Central memory CD8-positive, alpha-beta T cell (primary cell): ENCODE data around the gene HSPB6.

Experiments
- ATAC-seq: fragments of 150-1000 bp; cut with Tn5 transposase; replicated peaks from 2 replicates; pipeline ENCODE4 v1.10.0; 2022; ENCODE audit warnings: mild to moderate bottlenecking, moderate FRiP score, moderate number of reproducible peaks; ENCODE audit not compliant: poor library complexity, severe bottlenecking; ENCODE audit errors: extremely low read depth
- DNase-seq, 2 donors: peaks; one replicate each; pipeline ENCODE4 v3.0.0; 2021; ENCODE audit warnings: low spot score in 2 of 2
- H3K27ac Mint-ChIP-seq: one replicate; pipeline ENCODE4 v1.8.0; 2022; ENCODE audit warnings: low read depth, mild to moderate bottlenecking, moderate library complexity, mixed read lengths
- H3K27me3 Mint-ChIP-seq: one replicate; pipeline ENCODE4 v1.8.0; 2022; ENCODE audit warnings: mixed read lengths
- H3K36me3 Mint-ChIP-seq: one replicate; pipeline ENCODE4 v1.8.0; 2022; ENCODE audit warnings: mild to moderate bottlenecking, moderate library complexity, mixed read lengths; ENCODE audit not compliant: insufficient read depth
- H3K4me1 Mint-ChIP-seq: one replicate; pipeline ENCODE4 v1.8.0; 2022; ENCODE audit warnings: mixed read lengths
- H3K4me3 Mint-ChIP-seq: one replicate; pipeline ENCODE4 v1.8.0; 2022; ENCODE audit warnings: mild to moderate bottlenecking, moderate library complexity, mixed read lengths
- H3K9me3 Mint-ChIP-seq: one replicate; pipeline ENCODE4 v1.8.0; 2022; ENCODE audit warnings: mixed read lengths

Gene HSPB6

DNA sequence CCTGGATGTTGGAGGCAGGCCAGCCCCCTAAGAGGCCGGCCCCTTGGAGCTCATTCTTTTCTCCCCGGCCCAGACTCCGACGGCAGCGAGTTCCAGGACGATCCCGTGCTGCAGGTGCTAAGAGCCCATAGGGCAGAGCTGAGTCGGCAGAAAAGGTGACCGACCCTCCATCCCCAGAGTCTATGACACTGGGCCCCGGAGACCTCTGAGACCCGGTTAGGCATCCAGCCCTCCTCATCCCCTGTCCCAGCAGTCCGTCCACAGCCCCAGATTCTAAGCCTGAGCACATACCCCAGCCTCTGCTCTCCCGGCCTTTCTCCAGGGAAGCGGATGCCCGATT, 11.2 kb upstream of the HSPB6 start:
- Mint-ChIP-seq H3K4me1 (no peaks in the 10 kb centered on the region), H3K9me3 (no peaks in the 10 kb centered on the region), H3K27ac (no peak overlapping the region), H3K36me3 (peaks cover 13% of the 10 kb centered on the region), H3K4me3 (no peak overlapping the region), H3K27me3 (no peaks in the 10 kb centered on the region)
- DNase-seq, result no peak
- ATAC-seq, result no peak

DNA sequence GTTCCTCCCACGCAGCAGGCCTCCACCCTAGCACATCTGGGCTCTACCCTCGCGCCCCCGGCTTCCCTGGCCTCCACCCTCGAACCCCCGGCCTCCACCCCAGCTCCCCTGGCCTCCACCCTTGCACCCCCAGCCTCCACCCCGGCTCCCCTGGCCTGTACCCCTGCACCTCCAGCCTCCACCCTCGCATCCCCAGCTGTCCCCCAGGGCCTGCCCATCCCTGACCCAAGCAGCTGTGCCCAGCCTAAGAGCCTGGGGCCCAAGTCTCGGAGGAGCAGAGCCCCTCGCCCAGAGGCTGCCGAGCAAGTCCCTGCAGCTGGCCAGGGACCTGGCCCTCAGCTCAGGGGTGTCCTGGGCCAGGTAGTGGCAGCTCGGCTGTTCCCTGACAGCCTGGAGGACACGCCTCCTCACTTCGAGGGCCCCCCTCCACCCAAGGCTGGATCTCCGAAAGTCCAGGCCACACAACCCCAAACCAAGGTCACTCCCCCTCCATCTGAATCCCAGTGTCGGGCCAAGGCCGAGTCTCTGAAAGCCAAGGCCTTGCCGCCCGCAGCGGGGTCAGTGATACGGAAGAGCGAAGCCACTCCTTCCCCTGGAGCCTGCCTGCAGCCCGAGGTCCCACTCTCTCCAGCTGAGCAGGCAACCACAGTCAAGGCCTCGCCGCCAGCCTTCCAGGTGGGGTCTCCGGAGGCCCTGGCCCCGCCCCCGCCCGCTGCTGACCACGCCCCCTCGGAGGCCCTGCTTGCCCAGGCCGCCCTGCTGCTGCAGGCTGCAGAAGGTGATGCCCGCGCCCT, 10.7 kb upstream of the HSPB6 start:
- Mint-ChIP-seq H3K4me3 (no peak overlapping the region), H3K9me3 (no peaks in the 10 kb centered on the region), H3K36me3 (peaks cover 16% of the 10 kb centered on the region), H3K27ac (no peak overlapping the region), H3K27me3 (no peaks in the 10 kb centered on the region), H3K4me1 (no peaks in the 10 kb centered on the region)
- DNase-seq, result no peak
- no peak for ATAC-seq

- Mint-ChIP-seq H3K27ac (no peak overlapping the region), H3K36me3 (peaks cover 19% of the 10 kb centered on the region), H3K9me3 (no peaks in the 10 kb centered on the region), H3K4me1 (no peaks in the 10 kb centered on the region), H3K27me3 (no peaks in the 10 kb centered on the region), H3K4me3 (no peak overlapping the region)
- no peak for ATAC-seq
- DNase-seq, result no peak
Observed at GRCh38 chr19:35766571-35767104, 9.8 kb upstream of the HSPB6 start.

- H3K4me1 Mint-ChIP-seq, result peaks cover 1% of the 10 kb centered on the region
- DNase-seq (no peak), ATAC-seq (no peak)
- H3K27me3 Mint-ChIP-seq, result no peaks in the 10 kb centered on the region
- H3K4me3 Mint-ChIP-seq, result no peak overlapping the region
- H3K9me3 Mint-ChIP-seq, result no peaks in the 10 kb centered on the region
- no peak overlapping the region for H3K27ac Mint-ChIP-seq
- H3K36me3 Mint-ChIP-seq, result peaks cover 19% of the 10 kb centered on the region
Observed at GRCh38 chr19:35764432-35765315, 7.8 kb upstream of the HSPB6 start.

DNA sequence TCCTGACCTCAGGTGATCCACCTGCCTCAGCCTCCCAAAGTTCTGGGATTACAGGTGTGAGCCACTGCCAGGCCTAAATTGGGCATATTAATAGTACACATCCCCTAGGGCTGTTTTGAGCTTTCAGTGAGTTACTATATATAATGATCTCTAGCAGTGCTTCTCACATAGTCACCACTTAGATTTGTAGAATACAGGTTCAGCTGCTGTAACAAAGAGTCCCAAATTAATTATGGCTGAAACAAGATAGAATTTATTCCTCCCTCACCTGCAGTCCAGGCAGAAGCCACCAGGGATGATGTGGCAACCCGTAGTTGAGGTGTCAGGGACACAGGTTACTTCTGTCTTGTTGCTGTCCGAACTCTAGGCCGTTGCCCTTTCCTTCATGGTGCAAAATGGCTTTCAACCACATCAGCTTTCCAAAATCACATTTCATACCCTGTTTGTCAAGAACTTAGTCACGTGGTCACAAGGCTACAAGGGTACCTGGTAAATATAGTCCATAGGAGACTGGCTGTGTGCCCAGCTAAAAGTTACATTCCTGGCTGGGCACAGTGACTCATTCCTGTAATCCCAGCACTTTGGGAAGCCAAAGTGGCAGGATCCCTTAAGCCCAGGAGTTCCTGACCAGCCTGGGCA, 4.0 kb upstream of the HSPB6 start:
- no peaks in the 10 kb centered on the region for H3K27me3 Mint-ChIP-seq

DNA sequence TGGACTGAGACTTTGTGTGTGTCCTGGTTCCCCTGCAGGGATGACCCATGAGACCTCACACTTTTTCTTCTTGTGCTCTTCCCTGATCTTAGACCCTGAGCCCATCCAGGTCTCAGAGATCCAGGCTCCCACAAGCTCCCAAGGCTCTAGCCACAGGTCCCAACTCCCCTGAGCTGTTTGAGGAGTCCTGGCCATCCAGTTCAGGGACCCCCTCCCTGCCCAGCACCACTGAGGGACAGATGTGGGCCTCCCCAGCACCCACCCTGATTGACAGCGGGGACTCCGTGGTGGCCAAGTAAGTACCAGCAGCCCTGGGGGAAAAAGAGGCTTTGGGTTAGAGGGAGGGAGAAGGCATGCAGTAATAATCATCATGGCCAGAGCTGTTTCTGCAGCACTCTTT, 2.9 kb upstream of the HSPB6 start:
- Mint-ChIP-seq H3K36me3 (peaks cover 19% of the 10 kb centered on the region), H3K9me3 (no peaks in the 10 kb centered on the region), H3K27me3 (no peaks in the 10 kb centered on the region), H3K4me3 (peak overlapping the region; percentile 93), H3K4me1 (peaks cover 14% of the 10 kb centered on the region), H3K27ac (no peak overlapping the region)
- no peak for ATAC-seq
- DNase-seq, result no peak

More for the DNA sequence above, 4.0 kb upstream of the HSPB6 start:
- DNase-seq (no peak), ATAC-seq (no peak)
- no peaks in the 10 kb centered on the region for H3K9me3 Mint-ChIP-seq
- no peak overlapping the region for H3K27ac Mint-ChIP-seq
- no peak overlapping the region for H3K4me3 Mint-ChIP-seq
- peaks cover 14% of the 10 kb centered on the region for H3K4me1 Mint-ChIP-seq
- peaks cover 21% of the 10 kb centered on the region for H3K36me3 Mint-ChIP-seq

GRCh38 chr19:35757749-35758608, 1.1 kb upstream of the HSPB6 start, which contains the start of gene PROSER3:
Gene PROSER3 (plus strand): TSS chr19:35758176. CDS start chr19:35758216, 40 bp downstream.
- Mint-ChIP-seq H3K27ac (peak within 1 kb of the TSS; percentile 94), H3K9me3 (no peaks in the 10 kb centered on the region), H3K36me3 (peaks cover 13% of the 10 kb centered on the region), H3K27me3 (no peaks in the 10 kb centered on the region), H3K4me1 (peaks cover 14% of the 10 kb centered on the region), H3K4me3 (peak within 1 kb of the TSS; percentile 93)
- peak; percentile 96 to 99 for DNase-seq
- peak; percentile 99 for ATAC-seq

DNA sequence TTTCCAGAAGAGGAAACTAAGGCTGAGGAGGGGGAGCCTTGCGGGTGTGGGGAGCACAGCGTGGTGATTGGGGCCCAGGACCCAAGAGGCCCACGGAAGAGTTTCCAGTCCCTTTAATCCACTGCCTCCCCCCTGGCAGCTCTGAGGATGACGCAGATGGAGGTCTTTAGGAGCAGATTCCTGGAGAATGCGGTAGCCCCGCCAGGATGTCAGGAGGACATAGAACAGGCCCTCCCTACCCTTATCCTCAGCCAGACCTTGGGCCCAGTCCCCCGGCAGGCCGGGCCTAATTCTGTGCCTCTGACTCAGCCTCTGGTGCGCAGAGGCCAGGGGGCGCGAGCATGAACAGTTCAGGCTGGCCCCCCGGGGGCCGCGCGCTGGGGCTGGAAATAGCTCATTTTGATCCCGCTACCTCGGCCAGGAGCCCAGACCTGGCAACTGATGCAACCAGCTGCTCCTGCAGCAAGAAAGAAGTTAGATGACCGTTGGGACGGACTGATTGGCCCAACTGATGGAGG, 461 bp upstream of the HSPB6 start:
- no peaks in the 10 kb centered on the region for H3K9me3 Mint-ChIP-seq
- peaks cover 13% of the 10 kb centered on the region for H3K36me3 Mint-ChIP-seq
- no peaks in the 10 kb centered on the region for H3K27me3 Mint-ChIP-seq
- DNase-seq (no peak), ATAC-seq (no peak)
- H3K27ac Mint-ChIP-seq, result peak overlapping the region; percentile 94
- peaks cover 14% of the 10 kb centered on the region for H3K4me1 Mint-ChIP-seq
- H3K4me3 Mint-ChIP-seq, result peak overlapping the region; percentile 93

DNA sequence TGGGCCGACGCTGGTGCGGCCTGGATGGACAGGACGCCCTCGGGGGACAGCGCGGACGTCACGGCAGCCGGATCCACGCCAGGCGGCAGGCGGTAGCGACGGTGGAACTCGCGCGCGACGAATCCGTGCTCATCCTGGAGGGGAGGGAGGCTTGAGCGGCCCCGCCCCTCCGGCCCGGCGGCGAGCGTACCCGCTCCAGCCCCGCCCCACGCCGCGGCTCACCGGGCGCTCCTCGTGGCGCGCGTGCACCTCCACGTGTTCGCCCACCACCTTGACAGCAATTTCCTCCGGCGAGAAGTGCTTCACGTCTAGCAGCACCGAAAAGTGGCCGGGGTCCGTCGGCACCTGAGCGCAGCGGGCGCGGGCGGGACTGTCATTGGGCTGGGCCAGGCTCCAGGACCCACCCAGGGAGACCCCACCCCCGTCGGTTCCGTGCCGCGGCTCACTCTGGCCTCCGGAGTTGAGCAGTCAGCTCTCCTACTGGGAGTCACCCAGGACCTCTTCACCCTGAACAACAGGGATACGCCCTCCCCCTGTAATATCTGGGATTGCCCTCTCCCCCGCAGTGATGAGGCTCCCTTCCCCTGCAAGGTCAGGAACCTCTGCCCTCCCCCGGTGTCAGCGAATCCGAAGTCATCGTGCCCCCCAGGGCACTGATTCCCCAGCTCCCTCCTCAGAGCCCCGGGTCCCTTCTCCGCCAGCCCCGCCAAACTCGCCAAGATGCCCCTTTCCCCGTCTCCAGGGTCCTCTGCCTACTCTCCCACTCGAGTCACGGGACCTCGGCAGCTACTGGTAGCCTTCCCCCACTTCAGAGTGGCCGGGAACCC, 1.1 kb downstream of the HSPB6 start:
- H3K27ac Mint-ChIP-seq, result peak overlapping the region; percentile 4
- no peak for ATAC-seq
- H3K4me3 Mint-ChIP-seq, result no peak overlapping the region
- no peaks in the 10 kb centered on the region for H3K9me3 Mint-ChIP-seq
- no peak for DNase-seq
- H3K27me3 Mint-ChIP-seq, result no peaks in the 10 kb centered on the region
- H3K4me1 Mint-ChIP-seq, result peaks cover 14% of the 10 kb centered on the region
- H3K36me3 Mint-ChIP-seq, result peaks cover 11% of the 10 kb centered on the region

- Mint-ChIP-seq H3K36me3 (peaks cover 11% of the 10 kb centered on the region), H3K27ac (peak overlapping the region; percentile 4), H3K4me3 (peak overlapping the region; percentile 24), H3K4me1 (peaks cover 14% of the 10 kb centered on the region), H3K27me3 (no peaks in the 10 kb centered on the region), H3K9me3 (no peaks in the 10 kb centered on the region)
- ATAC-seq (no peak), DNase-seq (no peak)
Observed at GRCh38 chr19:35755131-35755549, 1.7 kb downstream of the HSPB6 start.
